ENCODE measurements around the gene PIBF1.
"Not testable (repeated sequence)": the region's sequence is repeated elsewhere in the genome, so short reads cannot be mapped to it uniquely, and the experiment has no call there.

The PIBF1 gene

DNA sequence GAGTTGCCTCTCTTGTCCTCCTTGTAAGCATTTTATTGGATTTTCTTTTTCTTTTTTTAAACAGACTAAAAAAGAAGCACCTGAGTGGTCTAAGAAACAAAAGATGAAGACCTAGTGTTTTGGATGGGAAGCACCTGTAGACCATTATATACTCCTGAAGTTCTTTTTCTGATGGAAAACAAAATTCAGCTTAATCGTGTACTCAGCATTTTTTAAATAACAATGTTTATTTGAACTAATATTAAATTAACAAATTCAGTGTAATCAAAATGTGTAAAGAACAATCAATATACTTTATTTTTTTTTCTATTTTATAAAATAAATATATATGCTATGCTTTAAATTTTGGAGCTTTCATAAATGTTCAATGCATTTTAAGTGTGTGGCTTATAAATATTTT lies 233.9 kb downstream of the PIBF1 start:
- DNase-seq (ENCODE audit: low read depth), result no peak

DNA sequence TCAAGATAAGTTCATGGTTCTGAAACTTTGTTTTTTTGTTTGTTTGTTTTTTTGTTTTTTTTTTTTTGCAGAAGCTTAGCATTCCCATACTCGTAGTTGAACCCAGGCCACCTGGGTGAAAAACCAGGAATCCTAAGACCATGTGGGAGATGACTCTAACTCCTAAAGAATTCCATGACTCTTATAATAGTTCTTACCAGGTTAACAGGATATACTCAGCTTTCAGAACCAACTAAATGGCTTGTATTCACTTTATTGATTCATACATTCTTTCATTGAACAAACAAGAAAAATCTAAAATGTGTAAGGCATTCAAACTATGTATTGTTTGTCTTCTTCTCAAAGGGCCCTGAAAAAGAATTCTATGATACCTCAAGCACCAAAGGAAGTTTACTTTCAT lies 236.4 kb downstream of the PIBF1 start:
- no peak for DNase-seq (ENCODE audit: low read depth)

DNA sequence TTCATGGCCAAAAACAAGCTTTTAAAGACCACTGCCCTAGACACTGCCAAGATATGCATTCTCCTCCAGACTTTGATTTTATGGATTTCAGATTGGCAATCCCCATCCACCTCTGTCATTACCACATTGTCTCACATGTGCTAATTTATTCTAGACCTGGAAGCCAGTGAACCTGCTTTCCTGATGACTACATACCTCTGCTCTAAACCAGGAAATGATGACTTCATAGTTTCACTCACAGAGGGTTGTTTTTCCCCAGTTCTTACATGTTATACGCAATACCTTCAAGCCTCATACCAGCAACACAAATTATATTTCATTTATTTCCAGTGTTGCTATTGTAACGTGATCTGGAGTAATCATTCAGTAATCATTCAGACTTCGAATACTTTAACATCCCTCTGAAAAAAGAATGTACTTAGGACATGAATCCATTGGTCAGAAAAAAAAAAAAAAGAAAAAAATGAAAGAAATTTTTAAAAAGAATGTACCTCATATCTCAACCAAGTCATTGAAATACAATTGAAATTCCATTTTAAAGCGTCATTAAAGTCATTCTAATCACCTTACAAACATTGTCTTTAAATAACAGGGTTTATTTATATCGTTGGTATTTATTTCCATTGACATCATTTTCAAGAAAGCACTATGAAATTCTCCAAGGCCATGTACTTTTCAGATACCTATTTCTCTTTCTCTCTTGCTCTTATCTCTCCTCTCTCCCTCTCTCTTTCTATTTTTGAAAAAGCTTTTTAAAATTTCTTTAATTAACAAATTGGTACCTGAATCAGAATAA lies 243.5 kb downstream of the PIBF1 start:
- no peak for DNase-seq (ENCODE audit: low read depth)

DNA sequence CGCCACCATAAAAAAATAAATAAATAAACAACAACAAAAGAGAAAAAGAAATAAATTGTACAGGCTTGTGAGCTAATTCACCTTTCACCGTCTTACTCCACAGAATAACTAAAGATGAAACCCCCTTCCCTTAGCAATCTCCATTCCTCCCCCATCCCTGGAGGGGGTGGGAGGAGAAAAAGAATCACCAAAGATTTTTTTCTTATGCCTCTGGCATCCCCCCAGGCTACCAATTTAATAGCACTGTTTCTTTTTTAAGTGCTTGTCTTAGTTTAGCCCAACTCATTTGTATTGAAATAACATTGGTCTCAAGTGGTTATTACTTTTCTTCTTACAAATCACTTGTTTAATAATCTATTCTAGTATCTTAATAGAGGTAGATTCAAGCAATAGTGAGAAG lies 253.0 kb downstream of the PIBF1 start:
- no peak for DNase-seq (ENCODE audit: low read depth)

DNA sequence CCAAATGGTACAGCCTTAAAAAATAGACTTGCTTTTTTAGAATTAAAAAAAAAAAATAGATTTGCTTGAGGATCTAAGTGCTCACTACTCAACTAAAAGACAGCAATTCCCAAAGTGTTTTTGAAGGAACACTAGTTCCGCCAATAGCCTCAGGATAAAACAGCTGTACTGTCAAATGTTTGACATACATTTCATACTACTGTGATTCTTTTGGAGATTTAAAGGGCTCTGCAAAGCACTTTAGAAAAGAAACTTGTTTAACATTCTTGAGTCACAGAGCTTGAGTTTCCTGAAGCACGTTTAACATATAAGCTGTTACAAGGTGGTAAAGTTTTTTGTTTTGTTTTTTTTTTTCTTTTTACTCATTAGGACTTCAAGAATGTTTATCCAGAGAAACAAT lies 253.7 kb downstream of the PIBF1 start:
- DNase-seq (ENCODE audit: low read depth), result no peak

DNA sequence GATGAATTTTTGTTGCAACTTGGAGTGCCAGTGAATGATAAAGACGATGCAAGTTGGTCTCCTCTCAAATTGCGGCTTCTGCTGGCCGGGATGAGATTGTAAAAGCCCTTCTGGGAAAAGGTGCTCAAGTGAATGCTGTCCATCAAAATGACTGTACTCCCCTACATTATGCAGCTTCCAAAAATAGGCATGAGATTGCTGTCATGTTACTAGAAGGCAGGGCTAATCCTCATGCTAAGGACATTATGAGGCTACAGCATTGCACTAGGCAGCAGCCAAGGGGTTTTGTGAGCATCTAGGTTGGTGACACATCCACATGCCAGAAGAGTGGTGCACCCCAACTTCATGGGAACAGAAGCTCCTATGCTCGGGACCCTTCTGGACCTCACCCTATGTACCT lies 254.6 kb downstream of the PIBF1 start:
- DNase-seq (ENCODE audit: low read depth), result no peak

DNA sequence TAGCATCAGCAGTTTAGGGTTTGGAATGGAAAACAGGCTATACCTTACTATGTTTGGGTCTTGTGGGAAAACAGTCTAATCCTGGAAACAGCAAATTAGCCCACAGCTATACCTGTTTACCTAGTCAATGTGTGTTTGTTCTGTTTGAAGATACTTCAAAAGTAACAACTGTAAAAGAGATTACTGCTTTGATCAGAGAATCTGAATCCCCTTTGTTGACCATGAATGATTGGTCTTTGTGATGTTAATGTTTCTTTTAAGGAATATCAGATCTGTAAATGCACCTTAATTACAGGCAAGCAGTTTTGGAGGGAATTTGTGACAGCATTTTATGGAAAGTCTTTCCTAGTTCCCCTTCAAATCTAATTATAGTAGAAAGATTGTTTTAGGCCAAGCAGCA lies 256.1 kb downstream of the PIBF1 start:
- no peak for DNase-seq (ENCODE audit: low read depth)

DNA sequence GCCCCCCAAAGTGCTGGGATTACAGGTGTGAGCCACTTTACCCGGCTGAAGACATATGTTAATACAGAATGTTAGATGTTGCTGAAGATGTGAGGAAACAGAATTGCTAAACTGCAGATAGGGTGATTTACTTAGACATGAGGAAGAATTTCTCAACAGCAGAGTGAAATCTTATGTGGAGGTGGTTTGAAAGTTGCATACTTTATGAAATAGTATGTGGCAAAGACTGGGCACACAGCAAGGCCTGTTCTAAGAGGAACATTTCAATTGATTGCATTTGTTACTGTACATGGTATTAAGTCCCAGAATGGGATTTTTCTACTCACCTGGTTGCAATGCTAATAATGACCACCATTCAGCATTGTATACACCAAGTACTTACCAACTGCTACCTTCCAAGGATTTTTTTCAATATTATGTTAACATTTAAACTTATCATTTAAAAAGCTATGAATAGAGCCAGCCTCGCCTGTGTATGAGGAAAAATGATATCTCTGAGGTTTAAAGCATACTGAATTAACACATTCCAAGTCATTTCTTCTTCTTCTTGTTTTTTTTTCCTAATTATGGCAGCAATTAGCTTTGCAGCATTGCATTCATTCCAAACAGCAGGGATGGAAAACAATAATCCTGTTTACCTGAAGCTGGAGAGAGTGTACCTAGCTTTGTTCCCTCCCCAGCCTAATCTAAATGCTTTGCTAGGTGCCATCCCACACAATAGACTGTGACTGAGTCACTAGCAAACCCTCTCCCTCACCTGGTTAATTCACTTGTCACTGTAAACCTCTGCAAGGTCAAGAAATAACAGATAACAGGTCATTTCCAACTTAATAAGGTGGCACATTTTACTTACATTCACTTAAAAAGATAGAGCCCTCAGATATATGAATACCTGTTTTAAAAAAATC lies 257.5 kb downstream of the PIBF1 start:
- no peak for DNase-seq (ENCODE audit: low read depth)

DNA sequence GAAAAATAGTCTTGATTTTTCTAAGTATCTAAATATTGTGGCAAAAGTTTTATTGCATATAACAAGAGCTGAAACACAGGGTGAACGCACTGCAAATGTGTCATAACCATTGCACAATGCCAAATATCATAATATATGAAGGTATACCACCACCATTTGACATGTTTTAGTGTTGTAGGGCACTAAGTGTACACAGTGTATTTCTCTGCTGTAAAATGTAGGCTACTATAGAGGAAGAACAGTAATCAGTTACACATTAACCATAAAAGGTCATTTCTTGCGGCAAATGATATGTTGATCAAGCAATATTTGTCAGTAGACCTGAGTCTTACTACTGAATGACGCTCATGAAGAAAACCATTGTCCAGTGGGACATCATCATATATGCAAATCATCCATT lies 258.6 kb downstream of the PIBF1 start:
- DNase-seq (ENCODE audit: low read depth), result no peak

DNA sequence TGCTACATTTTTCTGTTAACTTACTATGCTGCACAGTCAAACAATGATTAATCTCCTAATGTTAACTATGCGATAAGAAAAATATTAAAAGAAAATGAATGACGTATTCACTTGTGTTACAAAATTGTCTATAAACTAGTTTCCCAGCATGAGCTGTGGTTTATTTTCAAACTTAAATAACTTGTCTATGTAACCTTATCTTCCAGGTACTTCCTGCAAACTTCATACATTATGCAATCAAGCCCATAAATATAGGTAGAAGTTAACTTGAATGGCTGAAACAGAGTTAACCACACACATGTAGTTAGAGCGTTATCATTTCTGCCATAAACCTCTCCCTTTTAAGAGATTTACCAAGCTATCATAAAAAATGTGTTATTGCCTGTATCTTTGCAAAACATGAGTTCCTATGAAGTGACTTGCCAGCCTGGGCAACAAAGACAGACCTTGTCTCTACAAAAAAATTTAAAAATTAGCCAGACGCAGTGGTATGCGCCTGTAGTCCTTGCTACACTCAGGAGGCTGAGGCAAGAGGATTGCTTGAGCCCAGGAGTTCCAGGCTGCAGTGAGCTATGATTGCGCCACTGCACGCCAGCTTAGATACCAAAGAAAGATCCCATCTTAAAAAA lies 259.1 kb downstream of the PIBF1 start:
- DNase-seq (ENCODE audit: low read depth), result no peak

DNA sequence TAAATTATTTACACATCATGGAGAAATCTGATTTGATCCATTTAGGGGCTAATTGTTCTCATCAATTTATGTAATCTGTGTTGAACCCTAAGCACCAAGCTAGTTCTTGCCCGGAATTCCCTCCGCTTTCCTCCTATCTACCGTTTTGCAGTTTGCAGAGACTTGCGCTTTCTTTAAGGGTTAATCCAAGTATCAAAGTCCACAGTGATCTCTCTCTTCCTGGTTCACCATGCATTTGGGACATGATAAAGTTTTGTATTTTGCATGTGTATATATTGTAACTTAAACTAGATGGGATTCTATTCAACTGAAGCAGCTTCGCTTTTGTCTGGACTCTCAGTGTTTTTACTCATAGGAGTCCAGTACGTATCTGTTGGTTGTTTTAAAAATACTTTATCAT lies 263.1 kb downstream of the PIBF1 start:
- no peak for DNase-seq (ENCODE audit: low read depth)

DNA sequence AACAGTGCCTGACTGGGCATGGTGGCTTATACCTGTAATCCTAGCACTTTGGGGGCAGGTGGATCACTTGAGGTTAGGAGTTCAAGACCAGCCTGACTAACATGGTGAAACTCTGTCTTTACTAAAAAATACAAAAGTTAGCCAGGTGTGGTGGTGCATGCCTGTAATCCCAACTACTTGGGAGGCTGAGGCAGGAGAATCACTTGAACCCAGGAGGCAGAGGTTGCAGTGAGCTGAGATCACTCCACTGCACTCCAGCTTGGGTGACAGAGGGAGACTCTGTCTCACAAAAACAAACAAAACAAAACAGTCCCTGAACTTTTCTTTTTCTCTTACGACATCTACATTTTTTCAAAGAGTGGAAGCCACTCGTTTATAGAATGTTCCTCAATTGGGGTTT lies 266.7 kb downstream of the PIBF1 start:
- not testable (repeated sequence) for DNase-seq (ENCODE audit: low read depth)

DNA sequence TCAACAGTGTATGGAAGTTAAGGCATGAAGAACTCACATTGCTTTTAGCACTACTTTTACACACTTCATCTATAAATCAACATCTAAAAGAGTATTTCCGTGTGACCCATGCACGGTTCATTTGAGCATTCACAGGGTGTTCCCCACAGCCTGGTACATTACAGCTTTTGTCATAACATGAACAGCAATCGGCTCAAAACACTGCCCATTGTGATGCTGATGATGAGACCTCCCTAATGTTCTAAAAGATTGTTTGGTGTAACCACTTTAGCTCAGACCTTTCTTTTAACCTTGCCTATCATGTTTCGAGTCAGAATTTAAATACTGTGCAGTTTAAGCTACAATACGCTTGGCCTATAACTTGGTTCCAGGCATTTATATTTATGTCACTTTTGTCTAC lies 272.8 kb downstream of the PIBF1 start:
- no peak for DNase-seq (ENCODE audit: low read depth)

DNA sequence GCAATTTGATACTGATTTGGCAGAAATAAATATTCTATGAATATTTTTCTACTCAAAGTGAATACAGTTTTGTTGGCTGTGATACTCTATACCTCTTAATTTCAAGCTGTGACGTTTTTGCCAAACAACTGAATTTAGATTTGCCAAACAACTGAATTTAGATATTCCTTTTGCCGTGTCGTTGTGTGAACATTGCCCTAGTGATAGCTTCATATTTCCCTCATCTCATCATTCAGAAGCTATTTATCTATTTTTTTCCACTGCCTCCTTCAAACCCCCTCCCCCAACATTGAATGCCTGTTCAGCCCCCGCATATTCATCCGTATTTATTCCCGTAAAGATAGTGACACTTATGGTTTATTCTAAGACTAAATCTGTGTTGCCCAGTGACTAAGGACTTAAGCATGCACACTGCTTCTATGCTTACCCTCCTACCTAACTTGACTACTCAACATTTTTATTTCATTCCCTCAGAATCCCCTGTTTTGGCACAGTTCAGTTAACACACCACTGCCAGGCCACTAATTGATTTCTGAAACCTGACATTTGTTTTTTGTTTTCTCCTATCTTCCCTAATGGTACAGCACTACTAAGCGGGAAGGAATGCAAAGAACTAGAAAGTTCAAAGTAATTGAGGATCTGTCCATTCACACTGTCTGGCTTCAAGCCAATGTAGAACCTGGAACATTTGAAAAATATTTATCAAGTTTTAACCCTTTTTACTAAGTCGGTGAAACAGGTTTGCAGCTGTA lies 274.1 kb downstream of the PIBF1 start:
- DNase-seq (ENCODE audit: low read depth), result no peak

DNA sequence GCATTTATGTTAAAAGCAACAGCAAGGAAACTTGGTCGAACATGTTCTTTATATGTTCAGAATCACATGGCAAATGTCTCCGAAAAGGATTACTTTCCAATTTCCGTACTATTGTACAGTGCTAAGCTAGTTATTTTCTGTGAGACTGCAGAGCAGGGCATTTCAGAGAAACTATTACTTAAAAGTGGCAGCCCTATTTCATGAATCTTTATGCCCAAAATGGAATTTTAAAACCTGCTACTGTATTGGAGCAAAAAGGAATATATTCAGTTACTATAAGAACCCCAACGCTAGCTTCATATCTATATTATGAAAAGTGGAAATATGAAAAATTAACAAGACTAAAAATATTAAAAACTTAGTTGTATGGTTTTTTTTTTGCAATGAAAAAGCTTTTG lies 274.6 kb downstream of the PIBF1 start:
- DNase-seq (ENCODE audit: low read depth), result no peak

DNA sequence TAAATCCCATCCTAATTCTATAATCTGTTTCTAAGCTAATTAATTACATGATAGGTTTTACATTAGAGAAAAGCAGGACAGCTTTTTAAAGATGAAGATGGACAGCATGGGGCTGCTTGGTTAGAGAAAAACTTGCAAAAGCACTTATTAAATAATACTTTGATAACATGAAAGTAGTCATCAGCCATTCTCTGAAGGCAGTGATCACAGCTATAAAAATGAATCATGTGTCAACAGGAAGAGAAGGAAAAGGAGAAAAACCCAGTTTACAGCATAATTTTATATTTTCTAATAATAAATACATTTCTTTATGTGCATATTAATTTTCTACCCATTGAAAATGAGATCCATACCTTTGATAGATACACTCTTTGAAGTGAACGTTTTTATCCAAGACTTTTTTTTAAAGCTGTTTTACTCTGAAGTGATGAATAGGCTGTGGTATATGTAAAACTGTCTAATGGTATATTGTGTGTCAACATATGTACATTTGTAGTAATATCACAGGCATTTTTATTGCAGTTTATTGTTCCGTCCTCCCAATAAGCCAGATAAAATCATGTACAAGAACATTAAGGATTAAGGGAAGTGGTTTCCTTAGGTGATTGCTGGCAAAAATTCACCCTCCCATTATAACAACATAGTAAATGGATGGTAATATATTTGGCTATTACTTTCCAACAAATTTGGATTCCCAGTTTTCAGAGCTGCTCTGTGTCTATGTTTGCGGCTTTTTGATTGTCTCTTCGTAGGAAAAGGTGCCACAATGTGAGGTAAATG lies 275.5 kb downstream of the PIBF1 start:
- DNase-seq (ENCODE audit: low read depth), result no peak

DNA sequence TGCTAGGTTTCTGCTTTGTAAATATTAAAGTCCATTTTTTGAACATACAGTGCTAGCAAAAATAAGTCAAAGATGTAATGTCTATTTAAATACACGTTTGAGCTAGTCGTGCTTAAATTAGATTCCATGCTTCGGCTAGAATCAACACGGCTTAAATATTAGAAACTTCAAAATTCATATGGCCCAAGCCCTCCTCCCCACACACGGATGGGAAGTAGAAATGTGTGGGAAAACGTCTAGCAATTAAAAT lies 276.1 kb downstream of the PIBF1 start:
- DNase-seq (ENCODE audit: low read depth), result no peak

DNA sequence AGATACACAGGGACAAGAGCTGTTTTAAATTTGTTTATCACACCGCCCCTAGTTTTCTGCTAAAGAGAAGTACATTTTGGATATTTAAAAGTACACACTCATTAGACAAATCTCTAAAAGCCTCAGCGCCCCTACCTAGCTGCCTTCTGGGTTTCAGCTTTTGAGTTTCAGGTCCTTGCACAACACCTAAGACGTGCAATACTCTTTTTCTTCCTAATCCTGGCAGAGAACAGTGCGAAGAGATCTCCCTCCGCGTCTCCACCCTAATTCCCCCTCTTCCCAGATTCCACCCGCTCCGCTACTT lies 276.5 kb downstream of the PIBF1 start:
- DNase-seq (ENCODE audit: low read depth), result no peak

DNA sequence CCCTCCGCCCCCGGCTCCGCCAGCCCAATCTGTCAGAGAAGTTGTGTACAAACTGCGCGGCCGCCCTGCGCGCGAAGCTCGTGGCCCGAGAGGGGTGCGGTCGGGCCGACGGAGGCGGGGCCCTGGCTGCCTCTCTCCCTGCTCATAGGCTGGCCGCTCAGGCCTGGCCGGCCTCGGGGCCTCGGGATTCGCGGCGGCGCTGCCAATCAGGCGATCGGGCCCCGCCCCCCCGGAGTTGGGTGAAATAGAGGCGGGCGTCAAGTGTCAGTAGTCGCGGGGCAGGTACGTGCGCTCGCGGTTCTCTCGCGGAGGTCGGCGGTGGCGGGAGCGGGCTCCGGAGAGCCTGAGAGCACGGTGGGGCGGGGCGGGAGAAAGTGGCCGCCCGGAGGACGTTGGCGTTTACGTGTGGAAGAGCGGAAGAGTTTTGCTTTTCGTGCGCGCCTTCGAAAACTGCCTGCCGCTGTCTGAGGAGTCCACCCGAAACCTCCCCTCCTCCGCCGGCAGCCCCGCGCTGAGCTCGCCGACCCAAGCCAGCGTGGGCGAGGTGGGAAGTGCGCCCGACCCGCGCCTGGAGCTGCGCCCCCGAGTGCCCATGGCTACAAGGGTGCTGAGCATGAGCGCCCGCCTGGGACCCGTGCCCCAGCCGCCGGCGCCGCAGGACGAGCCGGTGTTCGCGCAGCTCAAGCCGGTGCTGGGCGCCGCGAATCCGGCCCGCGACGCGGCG lies 277.0 kb downstream of the PIBF1 start, which contains the start of gene KLF5:
TSS of gene KLF5 (plus strand) at position 270 of the 724 bp plus-strand sequence. CDS start at position 593, 323 bp downstream.
- DNase-seq (ENCODE audit: low read depth), result peak; percentile 94

DNA sequence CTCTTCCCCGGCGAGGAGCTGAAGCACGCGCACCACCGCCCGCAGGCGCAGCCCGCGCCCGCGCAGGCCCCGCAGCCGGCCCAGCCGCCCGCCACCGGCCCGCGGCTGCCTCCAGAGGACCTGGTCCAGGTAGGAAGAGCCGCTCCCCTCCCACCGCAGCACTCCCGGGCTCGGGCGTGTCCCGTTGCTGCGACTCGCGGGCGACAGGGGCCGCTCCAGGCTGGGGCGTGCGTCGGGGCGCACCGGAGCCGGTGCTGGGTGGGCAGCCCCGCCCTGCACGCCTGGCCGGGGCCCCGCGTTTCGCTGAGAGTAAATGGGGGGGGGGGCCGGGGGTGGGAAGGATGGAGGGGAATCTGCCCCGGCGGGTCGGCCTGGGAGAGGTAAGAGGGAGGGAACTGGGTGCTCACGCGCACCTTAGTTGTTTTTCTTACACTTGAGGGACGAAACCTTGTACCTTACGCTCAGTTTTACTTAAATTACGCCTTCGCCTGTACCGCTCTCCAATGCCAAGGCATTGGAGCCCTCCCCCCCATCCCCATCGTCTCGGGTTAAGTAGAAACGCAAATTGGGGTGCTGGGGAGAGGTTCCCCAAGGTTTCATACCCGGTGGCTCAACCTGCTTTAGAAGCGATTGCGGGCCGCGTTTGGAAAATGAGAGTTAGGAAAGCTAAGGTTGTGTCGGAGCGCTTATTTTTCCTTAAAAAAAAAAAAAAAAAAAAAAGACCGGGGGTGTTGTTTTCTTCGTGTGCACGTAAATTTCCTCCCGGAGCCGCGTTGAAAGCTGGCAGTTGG lies 277.7 kb downstream of the PIBF1 start:
- DNase-seq (ENCODE audit: low read depth), result no peak
